IMR-90 (cell line): ENCODE data around the gene GNG7.

Experiments used
- CEBPB ChIP-seq: IDR thresholded peaks from 2 replicates; pipeline ENCODE4 v1.6.1; 2012; ENCODE audit warnings: low read depth, low read length, improper control_type of control experiment
- CTCF ChIP-seq: conservative IDR thresholded peaks from 2 replicates; pipeline ENCODE4 v1.5.1; 2012; ENCODE audit warnings: mild to moderate bottlenecking, low read depth, low read length, improper control_type of control experiment
- MAFK ChIP-seq: IDR thresholded peaks from 2 replicates; pipeline ENCODE4 v1.6.1; 2012; ENCODE audit warnings: low read depth, low read length, improper control_type of control experiment
- POLR2A ChIP-seq: IDR thresholded peaks from 2 replicates; pipeline ENCODE4 v1.6.1; 2012; ENCODE audit warnings: mild to moderate bottlenecking, low read depth, low read length
- RAD21 ChIP-seq: IDR thresholded peaks from 2 replicates; pipeline ENCODE4 v1.6.1; 2012; ENCODE audit warnings: low read length, improper control_type of control experiment
- RFX5 ChIP-seq: IDR thresholded peaks from 2 replicates; pipeline ENCODE4 v1.8.0; 2012; ENCODE audit warnings: low read depth, mild to moderate bottlenecking, low read length, moderate library complexity
- SMC3 ChIP-seq: fragments of 150-350 bp; IDR thresholded peaks from 2 replicates; pipeline ENCODE4 v1.6.1; 2016; ENCODE audit warnings: low read depth, mild to moderate bottlenecking, antibody characterized with exemption, low read length, moderate library complexity

GRCh38 chr19:2653218-2653617, 49.3 kb downstream of the GNG7 start:
- no peak for TF ChIP-seq MAFK
- TF ChIP-seq CTCF: no peak
- no peak for TF ChIP-seq POLR2A
- no peak for TF ChIP-seq RFX5
- TF ChIP-seq CEBPB: no peak
- TF ChIP-seq RAD21: no peak
- no peak for TF ChIP-seq SMC3
